Fibroblast of peridontal ligament (primary cell): ENCODE measurements around the gene KCNMA1.
"Not testable (repeated sequence)": the region's sequence is repeated elsewhere in the genome, so short reads cannot be mapped to it uniquely, and the experiment has no call there.

Experiments
- DNase-seq: peaks from one replicate; pipeline ENCODE4 v3.0.0-alpha.2; 2010; ENCODE audit errors: extremely low read depth

Gene KCNMA1

GRCh38 chr10:77533146-77533886, 104.3 kb downstream of the KCNMA1 start:
- no peak for DNase-seq

DNA sequence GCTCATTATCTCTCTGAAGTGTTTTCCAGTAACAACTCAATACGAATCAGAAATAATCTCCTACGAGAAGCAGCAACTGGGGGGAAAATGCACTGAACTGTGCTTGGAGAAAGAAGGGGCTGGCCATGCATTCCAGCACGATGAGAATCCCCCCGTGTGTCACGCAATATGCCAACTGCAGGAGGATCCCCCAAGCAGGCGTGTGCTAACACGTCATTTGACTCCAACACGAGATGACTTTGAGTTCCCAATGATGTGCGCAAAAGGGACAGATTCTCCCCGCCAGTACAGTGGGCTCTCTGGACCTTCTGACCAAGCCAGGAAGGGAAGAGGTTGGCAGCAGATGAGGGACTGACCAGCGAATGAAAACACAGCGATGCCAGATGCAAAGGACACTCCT, 105.5 kb downstream of the KCNMA1 start:
- peak; percentile 88 for DNase-seq

GRCh38 chr10:77531441-77532001, 106.1 kb downstream of the KCNMA1 start:
- peak; percentile 66 for DNase-seq

GRCh38 chr10:77530011-77530410, 107.6 kb downstream of the KCNMA1 start:
- DNase-seq: no peak

DNA sequence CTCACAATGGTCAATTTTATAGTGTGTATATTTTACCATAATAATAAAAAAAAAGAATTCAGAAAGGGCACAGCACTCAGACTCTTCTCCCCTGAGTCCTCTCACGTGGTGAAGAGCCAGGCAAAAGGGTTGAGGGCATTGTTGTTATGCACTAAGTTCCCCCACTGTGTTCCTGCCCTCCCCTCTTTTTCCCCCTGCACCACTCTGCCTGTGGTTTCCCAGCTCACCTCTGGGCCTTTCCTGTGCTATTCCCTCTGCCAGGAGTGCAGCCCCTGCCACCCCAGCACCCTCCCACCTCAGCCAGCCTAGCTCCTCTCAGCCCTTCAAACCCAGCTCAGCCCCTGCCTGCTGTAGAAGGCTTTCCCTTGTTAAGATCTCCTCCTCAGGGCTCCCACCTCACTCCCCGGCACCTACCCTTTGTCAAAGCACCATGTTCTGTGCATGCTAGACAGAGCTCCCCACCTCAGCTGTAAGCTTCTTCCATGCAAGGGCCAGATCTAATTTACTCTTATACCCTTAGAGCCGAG, 108.5 kb downstream of the KCNMA1 start:
- DNase-seq: no peak

GRCh38 chr10:77527839-77528238, 109.8 kb downstream of the KCNMA1 start:
- DNase-seq: no peak

DNA sequence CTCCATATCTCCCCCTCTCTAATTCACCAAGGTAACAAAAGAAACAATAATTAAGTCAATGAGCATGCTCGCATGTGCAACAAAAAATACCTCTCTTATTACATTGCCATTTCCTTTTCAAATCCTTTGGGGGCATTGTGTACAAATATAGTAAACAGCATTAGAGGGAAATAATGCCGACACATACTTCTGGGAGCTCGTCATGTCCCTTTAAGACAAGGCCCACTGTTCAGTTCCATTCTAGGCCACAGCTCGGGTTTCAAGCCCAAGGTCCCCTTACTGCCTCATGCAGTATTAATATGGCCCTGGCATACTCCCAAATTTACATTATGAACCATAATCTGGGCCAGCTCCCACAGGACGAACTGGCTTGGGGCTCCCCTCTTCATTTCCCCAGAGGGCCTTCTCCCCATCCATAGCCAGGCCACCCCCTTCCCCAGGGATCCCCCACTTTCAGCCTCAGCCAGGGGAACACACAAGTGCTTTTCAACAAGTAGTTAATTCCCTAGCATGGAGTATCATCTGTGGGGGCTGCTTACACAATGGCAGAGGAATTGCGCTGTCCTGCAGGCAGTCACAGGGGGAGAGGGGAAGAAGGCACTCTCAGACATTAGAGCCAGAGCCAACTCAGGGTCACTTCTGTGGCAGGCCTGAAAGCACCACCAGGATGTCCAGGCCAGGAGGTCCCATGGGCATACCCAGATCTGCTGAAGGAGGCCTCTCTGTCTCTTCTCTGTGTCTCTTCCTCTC, 110.6 kb downstream of the KCNMA1 start:
- no peak for DNase-seq

- peak; percentile 95 for DNase-seq
Observed at GRCh38 chr10:77524281-77524711, 113.3 kb downstream of the KCNMA1 start.

- no peak for DNase-seq
Observed at GRCh38 chr10:77522268-77522809, 115.3 kb downstream of the KCNMA1 start.

DNA sequence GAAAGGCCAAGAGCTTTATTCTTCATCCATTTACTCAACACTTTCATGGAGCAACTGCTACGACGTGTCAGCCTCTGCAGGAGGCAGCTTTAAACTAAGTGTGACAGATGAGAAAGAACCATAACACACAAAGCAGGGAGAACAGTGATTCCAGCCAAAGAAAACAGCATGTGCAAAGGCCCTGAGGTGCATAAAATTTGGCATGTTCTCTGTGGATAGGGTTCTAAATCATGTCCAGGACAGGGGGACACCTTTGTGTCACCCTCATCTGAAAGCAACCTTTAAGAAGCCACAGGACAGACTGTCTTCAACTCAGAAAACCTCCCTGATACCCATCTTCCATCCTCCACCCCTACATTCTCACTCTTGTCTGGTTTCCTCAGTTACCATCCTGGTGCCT, 116.6 kb downstream of the KCNMA1 start:
- no peak for DNase-seq

- no peak for DNase-seq
Observed at GRCh38 chr10:77520290-77520689, 117.3 kb downstream of the KCNMA1 start.

DNA sequence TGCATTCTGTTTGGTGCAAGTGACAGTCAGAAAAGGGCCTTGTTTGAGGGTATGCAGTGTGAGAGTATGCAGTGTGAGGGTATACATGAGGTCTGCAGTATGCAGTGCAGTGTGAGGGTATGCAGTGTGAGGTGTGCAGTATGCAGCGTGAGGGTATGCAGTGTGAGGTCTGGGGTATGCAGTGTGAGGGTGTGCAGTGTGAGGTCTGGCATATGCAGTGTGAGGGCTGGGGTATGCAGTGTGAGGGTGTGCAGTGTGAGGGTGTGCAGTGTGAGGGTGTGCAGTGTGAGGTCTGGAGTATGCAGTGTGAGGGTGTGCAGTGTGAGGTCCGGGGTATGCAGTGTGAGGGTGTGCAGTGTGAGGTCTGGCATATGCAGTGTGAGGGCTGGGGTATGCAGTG, 117.8 kb downstream of the KCNMA1 start:
- not testable (repeated sequence) for DNase-seq

DNA sequence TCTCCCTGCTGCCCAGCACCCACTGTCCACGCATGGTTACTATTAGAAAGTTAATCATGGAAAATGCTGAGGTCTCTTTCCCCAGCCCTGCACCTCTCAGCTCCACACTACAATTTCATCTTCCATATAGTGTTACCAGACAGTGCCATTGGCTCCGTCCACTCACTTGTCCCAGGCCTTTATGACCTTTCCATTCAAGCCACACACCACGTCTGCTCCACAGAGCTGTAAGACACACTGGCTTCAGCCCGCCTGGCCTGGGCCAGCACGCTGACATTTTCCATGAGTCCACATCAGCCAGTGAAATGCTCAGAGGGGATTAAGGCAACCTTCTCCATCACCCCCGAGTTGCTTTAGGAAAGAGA, 118.7 kb downstream of the KCNMA1 start:
- DNase-seq: no peak

DNA sequence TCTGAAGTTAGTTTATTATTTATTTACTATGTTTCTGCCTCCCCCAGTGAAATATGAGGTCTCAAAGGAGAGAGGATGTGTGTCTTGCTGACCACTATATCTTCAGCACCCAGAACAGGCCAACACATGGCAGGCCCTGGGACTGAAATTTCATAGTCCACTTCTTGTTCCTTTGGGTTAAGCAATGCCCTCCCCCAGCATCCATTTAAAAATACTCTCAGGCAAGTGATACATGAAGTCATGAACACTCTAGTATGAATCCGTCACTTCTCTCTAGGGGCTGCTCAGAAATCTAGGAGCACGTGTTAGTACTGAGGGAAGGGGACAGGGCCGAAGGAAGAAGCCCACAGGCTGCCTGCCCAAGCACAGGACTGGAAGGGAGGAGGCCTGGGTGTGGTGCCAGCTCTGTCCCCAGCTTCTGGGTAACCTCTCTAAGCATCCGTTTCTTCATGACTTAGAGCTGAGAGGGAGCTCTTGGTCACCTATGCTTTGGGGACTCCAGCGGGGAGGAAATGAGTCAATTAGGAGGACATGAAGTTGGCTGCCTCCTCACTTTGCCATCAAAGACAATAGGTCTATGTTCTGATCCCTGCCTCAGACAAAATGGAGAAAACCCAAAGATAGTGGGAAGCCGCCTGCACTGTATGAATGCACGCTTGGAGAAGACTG, 119.2 kb downstream of the KCNMA1 start:
- no peak for DNase-seq

GRCh38 chr10:77516575-77516974, 121.0 kb downstream of the KCNMA1 start:
- DNase-seq: no peak

GRCh38 chr10:77514870-77515269, 122.7 kb downstream of the KCNMA1 start:
- no peak for DNase-seq

DNA sequence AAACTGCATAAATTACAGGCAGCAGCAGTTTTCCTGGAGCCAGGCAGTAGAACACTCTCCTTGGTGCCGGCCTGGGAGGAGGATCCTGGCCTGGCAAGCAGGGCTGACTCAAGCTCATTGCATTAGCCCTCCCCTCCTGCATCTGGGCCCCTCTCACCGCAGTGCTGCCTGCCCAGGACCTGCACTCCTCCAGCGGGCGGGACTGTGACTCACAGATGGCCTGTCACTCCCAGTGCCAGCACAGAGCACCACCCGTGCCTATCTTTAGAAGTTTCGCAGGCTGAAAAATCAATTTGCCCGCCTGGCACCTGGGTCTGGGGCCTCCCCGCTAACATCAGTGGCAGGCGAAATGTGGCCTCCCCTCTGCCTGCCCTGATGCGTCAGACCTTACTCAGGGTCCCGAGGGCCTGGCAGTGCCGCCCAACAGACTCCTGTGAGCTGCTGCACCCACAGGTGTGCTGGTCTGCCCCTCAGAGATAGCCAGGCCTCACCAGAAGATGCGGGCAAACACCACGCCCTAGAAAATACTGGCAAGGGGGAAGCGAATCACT, 123.8 kb downstream of the KCNMA1 start:
- DNase-seq: peak; percentile 86

- no peak for DNase-seq
Observed at GRCh38 chr10:77513220-77513619, 124.4 kb downstream of the KCNMA1 start.

DNA sequence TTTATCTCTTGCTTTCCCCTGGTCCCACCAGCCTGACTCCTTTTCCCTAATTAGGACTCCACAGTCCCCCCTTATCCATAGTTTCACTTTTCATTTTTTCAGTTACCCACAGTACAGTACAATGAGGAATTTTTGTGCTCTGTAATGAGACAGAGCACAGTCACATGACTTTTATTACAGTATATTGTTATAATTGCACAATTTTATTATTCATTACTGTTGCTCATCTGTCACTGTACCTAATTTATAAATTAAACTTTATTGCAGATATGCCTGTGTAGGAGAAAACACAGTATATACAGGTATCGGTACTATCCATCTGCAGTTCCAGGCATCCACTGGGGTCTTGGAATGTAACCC, 125.4 kb downstream of the KCNMA1 start:
- DNase-seq: no peak

GRCh38 chr10:77511498-77512218, 126.0 kb downstream of the KCNMA1 start:
- DNase-seq: no peak

DNA sequence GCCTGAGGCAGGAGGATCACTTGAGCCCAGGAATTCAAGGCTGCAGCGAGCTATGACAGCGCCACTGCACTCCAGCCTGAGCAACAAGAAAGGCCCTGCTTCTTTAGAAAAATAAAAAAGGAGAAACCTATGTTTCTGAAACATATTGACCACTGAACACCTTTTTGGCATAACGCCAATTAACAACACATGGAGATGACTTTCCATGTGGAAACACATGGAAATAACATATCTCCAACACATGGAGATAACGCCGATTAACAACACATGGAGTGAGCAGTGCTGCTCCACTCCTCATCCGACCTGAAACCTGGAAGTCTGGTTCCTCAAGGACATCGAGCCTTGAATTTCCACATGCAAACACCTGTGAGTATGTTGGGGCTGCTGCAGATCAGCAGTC, 126.9 kb downstream of the KCNMA1 start:
- no peak for DNase-seq
